Testis (tissue), 3 donors: ENCODE data around the gene AMPD3. TPM values are rescaled to one million over a fixed set of nuclear protein-coding genes. Genes with fewer than 3 reads are reported as not detected.

Experiments
- DNase-seq: peaks from one replicate; pipeline ENCODE4 v3.0.0-alpha.2; 2019
- H3K27ac ChIP-seq, 2 donors: fragments of 200-600 bp; sonication (generic); one replicate each; pipeline ENCODE4 v1.5.1; 2019
- H3K27me3 ChIP-seq: fragments of 200-600 bp; sonication (generic); one replicate; pipeline ENCODE4 v1.5.1; 2019
- H3K36me3 ChIP-seq: fragments of 200-600 bp; sonication (generic); one replicate; pipeline ENCODE4 v1.5.1; 2017; ENCODE audit warnings: low read depth; ENCODE audit errors: missing control alignments
- H3K4me1 ChIP-seq: fragments of 200-600 bp; sonication (generic); one replicate; pipeline ENCODE4 v1.5.1; 2019
- H3K4me3 ChIP-seq, 2 donors: fragments of 200-600 bp; sonication (generic); one replicate each; pipeline ENCODE4 v1.5.1; 2017 to 2019
- H3K9me3 ChIP-seq: fragments of 200-600 bp; sonication (generic); one replicate; pipeline ENCODE4 v1.5.1; 2017
- CTCF ChIP-seq, 3 experiments: fragments of 450-650 bp in 2 of 3; fragments of 200-600 bp in 1 of 3; sonication (generic) in 1 of 3; IDR thresholded peaks; one replicate each; pipeline ENCODE4 v1.5.1; 2016 to 2019; ENCODE audit warnings: antibody characterized with exemption in 3 of 3, mild to moderate bottlenecking in 2 of 3, moderate library complexity in 1 of 3
- POLR2A ChIP-seq: fragments of 450-650 bp; IDR thresholded peaks from one replicate; pipeline ENCODE4 v1.6.1; 2017; ENCODE audit warnings: antibody characterized with exemption, mild to moderate bottlenecking, moderate library complexity
- WGBS, 2 donors: methylation state at CpG; one replicate each; pipeline ENCODE4 v1.1.5; 2018; 5-methylcytosine and 5-hydroxymethylcytosine counted together
- intact Hi-C: fragments of 100-400 bp; cut with DNase I; formaldehyde crosslinking; loops from one replicate; pipeline ENCODE4 v1.15.1; 2023; ENCODE audit warnings: low total_unique reads
- polyA plus RNA-seq: library from polyadenylated mRNA; stranded (reverse); fragments of 350-450 nt; fragmentation: Illumina TruSeq; extraction: RNeasy Lipid Tissue Mini Kit (QIAGEN cat#74804); gene quantifications from one replicate; pipeline ENCODE4 v1.2.3, GENCODE V29; 2014; ENCODE audit warnings: low read depth, low replicate concordance; ENCODE audit not compliant: insufficient read depth
- total RNA-seq, 2 donors: library from RNA; depleted of rRNA; stranded (reverse); fragments of >200 nt; gene quantifications; one replicate each; pipeline ENCODE4 v1.2.3, GENCODE V29; 2016

AMPD3 gene
- total and polyA plus RNA-seq, 3 donors from 2014 or later = 5.5 to 13.4 (median 10.9) TPM

GRCh38 chr11:10462746-10463300 lies 7.8 kb downstream of the AMPD3 start:
- peaks cover 16% of the 10 kb centered on the region for H3K4me1 ChIP-seq
- H3K4me3 ChIP-seq = no peak overlapping the region
- DNase-seq = no peak
- TF ChIP-seq CTCF (IDR thresholded peaks at IDR 0.05) = no peak
- no peak for TF ChIP-seq POLR2A
- H3K36me3 ChIP-seq = no peaks in the 10 kb centered on the region
- WGBS, 2 donors = 85 to 88% methylated on average over 5 of the region's 5 CpGs
- H3K27ac ChIP-seq = no peak overlapping the region
- no peaks in the 10 kb centered on the region for H3K27me3 ChIP-seq
- intact Hi-C loops = no loop called here
- no peaks in the 10 kb centered on the region for H3K9me3 ChIP-seq

- no peak overlapping the region for H3K27ac ChIP-seq
- WGBS, 2 donors = 88 to 100% methylated on average over 3 to 4 of the region's 4 CpGs
- no peaks in the 10 kb centered on the region for H3K36me3 ChIP-seq
- H3K9me3 ChIP-seq = no peaks in the 10 kb centered on the region
- H3K4me3 ChIP-seq = no peak overlapping the region
- no peak for TF ChIP-seq POLR2A
- TF ChIP-seq CTCF (IDR thresholded peaks at IDR 0.05) = no peak
- DNase-seq = no peak
- intact Hi-C loops = no loop called here
- H3K27me3 ChIP-seq = no peaks in the 10 kb centered on the region
- no peaks in the 10 kb centered on the region for H3K4me1 ChIP-seq
These were observed 18.3 kb downstream of the AMPD3 start for GRCh38 chr11:10473371-10473770.

- H3K36me3 ChIP-seq = no peaks in the 10 kb centered on the region
- H3K4me1 ChIP-seq = no peaks in the 10 kb centered on the region
- H3K4me3 ChIP-seq = no peak overlapping the region
- intact Hi-C loops = no loop called here
- no peaks in the 10 kb centered on the region for H3K27me3 ChIP-seq
- H3K27ac ChIP-seq = no peak overlapping the region
- no peaks in the 10 kb centered on the region for H3K9me3 ChIP-seq
- no peak for TF ChIP-seq POLR2A
- no peak for TF ChIP-seq CTCF (IDR thresholded peaks at IDR 0.05)
- WGBS, 2 donors = 81 to 87% methylated on average over 2 of the region's 2 CpGs
- DNase-seq = no peak
These were observed 19.5 kb downstream of the AMPD3 start for GRCh38 chr11:10474551-10474950.

- no peaks in the 10 kb centered on the region for H3K36me3 ChIP-seq
- no peaks in the 10 kb centered on the region for H3K9me3 ChIP-seq
- DNase-seq = no peak
- no peaks in the 10 kb centered on the region for H3K27me3 ChIP-seq
- H3K27ac ChIP-seq = no peak overlapping the region
- WGBS, 2 donors = 84 to 100% methylated on average over 1 of the region's 1 CpG
- H3K4me3 ChIP-seq = no peak overlapping the region
- H3K4me1 ChIP-seq = no peaks in the 10 kb centered on the region
- no peak for TF ChIP-seq CTCF (IDR thresholded peaks at IDR 0.05)
- TF ChIP-seq POLR2A = no peak
- intact Hi-C loops = no loop called here
These were observed 21.3 kb downstream of the AMPD3 start for GRCh38 chr11:10476342-10476741.

- H3K4me3 ChIP-seq = no peak overlapping the region
- no peaks in the 10 kb centered on the region for H3K27me3 ChIP-seq
- TF ChIP-seq POLR2A (no peak), CTCF (IDR thresholded peaks at IDR 0.05) (no peak)
- 82 to 87% methylated on average over 5 of the region's 5 CpGs for WGBS, 2 donors
- no peaks in the 10 kb centered on the region for H3K4me1 ChIP-seq
- intact Hi-C loops = no loop called here
- no peaks in the 10 kb centered on the region for H3K36me3 ChIP-seq
- no peaks in the 10 kb centered on the region for H3K9me3 ChIP-seq
- DNase-seq = no peak
- H3K27ac ChIP-seq = no peak overlapping the region
These were observed 22.0 kb downstream of the AMPD3 start for GRCh38 chr11:10476927-10477689.
